ENCODE results near the gene OR1N1.
A peak's percentile ranks its signal among the peaks of the same experiment; 100 is the strongest.

Gene OR1N1

DNA sequence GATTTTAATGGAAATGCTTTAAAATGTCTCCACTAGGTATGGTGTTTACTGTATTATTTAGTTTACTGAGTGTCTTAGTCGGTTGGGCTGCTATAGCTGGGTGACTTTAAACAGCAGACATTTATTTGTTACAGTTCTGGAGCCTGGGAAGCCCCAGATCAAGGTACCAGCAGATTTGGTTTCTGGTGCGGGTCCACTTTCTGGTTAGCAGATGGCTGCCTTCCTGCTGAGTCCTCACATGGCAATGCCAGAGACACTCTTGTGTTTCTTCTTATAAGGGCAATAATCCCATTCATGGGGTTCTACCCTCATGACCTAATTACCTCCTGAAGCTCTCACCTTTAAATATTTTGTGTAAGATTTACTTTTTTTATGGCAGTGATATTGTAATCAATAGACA is 8.9 kb downstream of the OR1N1 start:
- no peak overlapping the region for H3K4me3 ChIP-seq (ENCODE audit: low read depth, low read length)
- TF ChIP-seq, protein P1, sequence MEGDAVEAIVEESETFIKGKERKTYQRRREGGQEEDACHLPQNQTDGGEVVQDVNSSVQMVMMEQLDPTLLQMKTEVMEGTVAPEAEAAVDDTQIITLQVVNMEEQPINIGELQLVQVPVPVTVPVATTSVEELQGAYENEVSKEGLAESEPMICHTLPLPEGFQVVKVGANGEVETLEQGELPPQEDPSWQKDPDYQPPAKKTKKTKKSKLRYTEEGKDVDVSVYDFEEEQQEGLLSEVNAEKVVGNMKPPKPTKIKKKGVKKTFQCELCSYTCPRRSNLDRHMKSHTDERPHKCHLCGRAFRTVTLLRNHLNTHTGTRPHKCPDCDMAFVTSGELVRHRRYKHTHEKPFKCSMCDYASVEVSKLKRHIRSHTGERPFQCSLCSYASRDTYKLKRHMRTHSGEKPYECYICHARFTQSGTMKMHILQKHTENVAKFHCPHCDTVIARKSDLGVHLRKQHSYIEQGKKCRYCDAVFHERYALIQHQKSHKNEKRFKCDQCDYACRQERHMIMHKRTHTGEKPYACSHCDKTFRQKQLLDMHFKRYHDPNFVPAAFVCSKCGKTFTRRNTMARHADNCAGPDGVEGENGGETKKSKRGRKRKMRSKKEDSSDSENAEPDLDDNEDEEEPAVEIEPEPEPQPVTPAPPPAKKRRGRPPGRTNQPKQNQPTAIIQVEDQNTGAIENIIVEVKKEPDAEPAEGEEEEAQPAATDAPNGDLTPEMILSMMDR (IDR thresholded peaks at IDR 0.05; ENCODE audit: control insufficient read depth, extremely low read depth, insufficient read depth), result no peak
- no peak for DNase-seq (ENCODE audit: low read depth)

DNA sequence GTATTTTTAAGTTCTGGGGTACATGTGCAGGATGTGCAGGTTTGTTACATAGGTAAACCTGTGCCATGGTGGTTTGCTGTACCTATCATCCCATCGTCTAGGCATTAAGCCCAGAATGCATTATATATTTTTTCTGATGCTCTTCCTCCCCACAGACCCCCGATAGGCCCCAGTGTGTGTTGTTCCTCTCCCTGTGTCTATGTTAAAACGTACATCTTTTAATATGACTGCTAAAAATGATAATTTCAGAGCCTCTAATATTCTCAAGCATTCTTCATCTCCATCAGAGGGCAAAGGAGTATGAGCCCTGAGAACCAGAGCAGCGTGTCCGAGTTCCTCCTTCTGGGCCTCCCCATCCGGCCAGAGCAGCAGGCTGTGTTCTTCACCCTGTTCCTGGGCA is 16.6 kb downstream of the OR1N1 start, which contains the start of gene OR1J2:
Gene OR1J2 (plus strand): TSS at position 301 of the 400 bp plus-strand sequence. CDS start 0 bp downstream, at position 301.
- TF ChIP-seq, protein P1 (IDR thresholded peaks at IDR 0.05; ENCODE audit: control insufficient read depth, extremely low read depth, insufficient read depth), result no peak
- no peak for DNase-seq (ENCODE audit: low read depth)
- H3K4me3 ChIP-seq (ENCODE audit: low read depth, low read length), result no peak within 1 kb of the TSS

DNA sequence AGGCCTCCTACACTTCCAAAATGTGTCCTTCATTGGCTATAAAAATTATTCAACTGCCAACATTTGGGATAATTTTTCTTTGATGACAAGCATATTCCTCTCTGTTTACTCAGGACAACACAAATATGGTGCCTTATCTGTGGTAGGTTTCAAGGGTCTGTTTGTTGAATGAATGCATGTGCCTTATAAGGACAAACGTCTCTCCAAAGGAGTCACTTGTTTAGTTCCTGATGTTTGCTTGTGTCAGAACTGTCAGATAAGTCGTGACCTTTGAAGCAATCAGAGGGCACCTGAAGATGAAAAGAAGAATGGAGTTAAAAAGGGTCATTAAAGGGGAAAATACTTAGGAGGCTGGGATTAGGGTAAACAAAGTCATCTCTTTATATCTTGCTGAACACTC is 20.1 kb downstream of the OR1N1 start:
- TF ChIP-seq, protein P1 (IDR thresholded peaks at IDR 0.05; ENCODE audit: control insufficient read depth, extremely low read depth, insufficient read depth), result no peak
- no peak for DNase-seq (ENCODE audit: low read depth)
- no peak overlapping the region for H3K4me3 ChIP-seq (ENCODE audit: low read depth, low read length)

DNA sequence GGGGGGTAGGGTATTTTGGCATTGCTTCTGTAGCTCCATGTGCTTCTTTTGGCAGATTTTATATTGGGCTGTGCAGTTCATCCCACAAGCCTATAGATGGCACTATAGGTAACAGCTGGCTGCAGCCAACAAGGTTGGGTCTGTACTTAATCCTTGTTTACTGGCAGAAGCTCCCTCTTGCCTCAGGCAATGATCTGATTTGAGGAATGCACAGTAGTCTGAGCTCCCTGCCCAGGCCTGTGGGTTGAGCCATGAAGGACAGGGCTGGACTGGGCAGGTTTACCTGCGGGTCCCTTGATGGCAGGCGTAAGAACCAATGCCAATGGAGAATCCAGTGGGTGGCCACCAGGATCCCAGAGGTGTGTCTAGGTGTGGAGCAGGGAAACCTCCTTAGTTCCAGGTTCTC is 28.2 kb downstream of the OR1N1 start:
- H3K4me3 ChIP-seq (ENCODE audit: low read depth, low read length), result no peak overlapping the region
- DNase-seq (ENCODE audit: low read depth), result peak; percentile 93
- TF ChIP-seq, protein P1 (IDR thresholded peaks at IDR 0.05; ENCODE audit: control insufficient read depth, extremely low read depth, insufficient read depth), result peak; percentile 90

DNA sequence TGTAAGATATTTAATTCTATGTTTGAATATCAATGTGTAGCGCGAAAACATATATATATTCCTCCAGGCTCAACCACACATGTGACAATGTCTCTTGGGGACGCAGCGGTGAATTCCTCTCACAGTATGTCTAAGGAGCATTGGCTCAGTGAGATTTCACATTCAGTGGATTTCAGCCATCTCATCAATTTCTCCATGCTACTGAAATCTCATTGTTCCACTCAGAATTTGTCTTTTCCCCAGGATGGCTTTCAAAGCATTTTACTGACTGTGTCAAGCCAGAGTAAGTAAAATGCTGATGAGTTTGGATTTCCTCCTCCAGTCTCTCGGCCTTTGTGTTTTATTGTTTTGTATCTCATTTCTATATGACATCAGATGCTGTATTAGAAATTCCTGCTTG is 48.0 kb downstream of the OR1N1 start:
- no peak overlapping the region for H3K4me3 ChIP-seq (ENCODE audit: low read depth, low read length)
- no peak for DNase-seq (ENCODE audit: low read depth)
- TF ChIP-seq, protein P1 (IDR thresholded peaks at IDR 0.05; ENCODE audit: control insufficient read depth, extremely low read depth, insufficient read depth), result no peak

DNA sequence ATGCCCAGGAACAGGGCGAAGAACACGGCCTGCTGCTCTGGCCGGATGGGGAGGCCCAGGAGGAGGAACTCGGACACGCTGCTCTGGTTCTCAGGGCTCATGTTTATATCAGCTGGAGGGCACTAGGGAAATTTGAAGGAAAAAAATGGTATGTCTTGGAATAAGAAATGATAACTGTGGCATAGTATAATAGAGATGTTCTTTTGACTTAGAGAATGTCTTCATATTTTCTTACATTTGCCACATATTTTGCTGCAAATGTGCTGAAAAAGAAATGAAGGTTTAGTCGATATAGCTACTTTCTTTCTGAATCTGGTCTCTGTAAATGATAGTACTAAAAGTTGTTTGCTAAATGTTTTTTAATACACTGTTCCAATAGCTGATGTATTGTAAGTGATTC is 49.3 kb downstream of the OR1N1 start, which contains the start of gene OR1J1:
Gene OR1J1 (minus strand): TSS at position 101 of the 400 bp plus-strand sequence. CDS start 0 bp downstream, at position 101.
- TF ChIP-seq, protein P1 (IDR thresholded peaks at IDR 0.05; ENCODE audit: control insufficient read depth, extremely low read depth, insufficient read depth), result no peak
- no peak within 1 kb of the TSS for H3K4me3 ChIP-seq (ENCODE audit: low read depth, low read length)
- DNase-seq (ENCODE audit: low read depth), result no peak

DNA sequence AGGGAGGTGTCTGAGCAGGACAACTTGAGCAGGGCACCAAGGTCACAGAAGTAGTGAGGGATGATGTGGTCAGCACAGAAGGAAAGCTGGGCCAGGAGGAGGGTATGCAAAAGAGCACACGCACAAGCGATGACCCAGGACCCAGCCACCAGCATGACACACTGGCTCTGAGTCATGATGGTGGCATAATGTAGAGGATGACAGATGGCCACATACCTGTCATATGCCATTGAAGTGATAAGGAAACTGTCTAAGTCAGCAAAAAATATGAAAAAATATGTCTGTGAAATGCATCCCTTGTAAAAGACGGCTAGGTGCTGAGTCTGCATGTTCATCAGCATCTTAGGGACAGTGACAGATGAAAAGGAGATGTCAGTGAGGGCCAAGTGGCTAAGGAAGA is 49.7 kb downstream of the OR1N1 start:
- no peak overlapping the region for H3K4me3 ChIP-seq (ENCODE audit: low read depth, low read length)
- TF ChIP-seq, protein P1 (IDR thresholded peaks at IDR 0.05; ENCODE audit: control insufficient read depth, extremely low read depth, insufficient read depth), result no peak
- no peak for DNase-seq (ENCODE audit: low read depth)

Measured in LNCaP clone FGC (cell line).